HG03025 (cell line): Measurements from ENCODE around the gene DENND1A.

Experiments
- ATAC-seq: cut with Tn5 transposase; IDR thresholded peaks from one replicate; pipeline ENCODE4 v1.9.1; 2021; ENCODE audit warnings: mild to moderate bottlenecking, moderate library complexity; ENCODE audit not compliant: unreplicated experiment, low FRiP score

Gene DENND1A

GRCh38 chr9:123776708-123777537 is 153.0 kb downstream of the DENND1A start:
- no peak for ATAC-seq

GRCh38 chr9:123775289-123776284 is 154.3 kb downstream of the DENND1A start:
- no peak for ATAC-seq

- ATAC-seq = no peak
Measured at GRCh38 chr9:123773783-123774182, 156.1 kb downstream of the DENND1A start.

GRCh38 chr9:123772967-123773366 is 157.0 kb downstream of the DENND1A start:
- no peak for ATAC-seq

GRCh38 chr9:123772374-123772773 is 157.6 kb downstream of the DENND1A start:
- ATAC-seq = no peak

GRCh38 chr9:123771690-123772089 is 158.2 kb downstream of the DENND1A start:
- no peak for ATAC-seq

- ATAC-seq = no peak
Measured at GRCh38 chr9:123769719-123770118, 160.2 kb downstream of the DENND1A start.

- no peak for ATAC-seq
Measured at GRCh38 chr9:123763910-123764588, 165.9 kb downstream of the DENND1A start.

- ATAC-seq = no peak
Measured at GRCh38 chr9:123761905-123762605, 167.9 kb downstream of the DENND1A start.

GRCh38 chr9:123757960-123758359 is 172.0 kb downstream of the DENND1A start:
- ATAC-seq = no peak

GRCh38 chr9:123757547-123757946 is 172.4 kb downstream of the DENND1A start:
- ATAC-seq = no peak

GRCh38 chr9:123756484-123757106 is 173.3 kb downstream of the DENND1A start:
- ATAC-seq = no peak

- no peak for ATAC-seq
Measured at GRCh38 chr9:123753669-123754258, 176.2 kb downstream of the DENND1A start.

- ATAC-seq = no peak
Measured at GRCh38 chr9:123753016-123753415, 176.9 kb downstream of the DENND1A start.

GRCh38 chr9:123749580-123750202 is 180.2 kb downstream of the DENND1A start:
- no peak for ATAC-seq

GRCh38 chr9:123746765-123747164 is 183.2 kb downstream of the DENND1A start:
- ATAC-seq = no peak

GRCh38 chr9:123745933-123746332 is 184.0 kb downstream of the DENND1A start:
- no peak for ATAC-seq

- no peak for ATAC-seq
Measured at GRCh38 chr9:123745451-123745850, 184.5 kb downstream of the DENND1A start.

- no peak for ATAC-seq
Measured at GRCh38 chr9:123743737-123744136, 186.2 kb downstream of the DENND1A start.
